Endothelial cell of umbilical vein (primary cell): ENCODE data around the gene RAB11B. TPM values are rescaled to one million over a fixed set of nuclear protein-coding genes. Genes with fewer than 3 reads are reported as not detected.

Source experiments
- BruUV-seq: library from RNA; stranded (reverse); fragments of 400-500 nt; replicated peaks from 2 replicates; lab custom pipeline; 2021; lab: Mats Ljungman, UMichigan
- CTCF ChIA-PET: fragments of 300-600, 350-600 bp; sonication (Branson Sonifier 250); formaldehyde crosslinking; loops from one replicate; lab custom pipeline; 2021; ENCODE audit warnings: antibody characterized with exemption, inconsistent platforms; lab: Charles Lee
- POLR2A ChIA-PET: fragments of 300-600, 350-600 bp; sonication (Branson Sonifier 250); formaldehyde crosslinking; loops from one replicate; lab custom pipeline; 2021; ENCODE audit warnings: antibody characterized with exemption, inconsistent platforms; lab: Charles Lee
- DNase-seq: peaks from one replicate; pipeline ENCODE4 v3.0.0-alpha.2; 2011; ENCODE audit warnings: low read depth, low spot score
- FAIRE-seq: peaks from 2 replicates; lab custom pipeline; 2011; peaks lifted over from hg19 to GRCh38; lab: Jason Lieb, UNC
- H2AFZ ChIP-seq: 2 replicates; pipeline ENCODE4 v1.6.0; 2012; ENCODE audit warnings: low read depth, low read length, control low read depth, inconsistent platforms
- H3K27ac ChIP-seq: 2 replicates; pipeline ENCODE4 v1.5.1; 2011; ENCODE audit warnings: low read depth, mild to moderate bottlenecking, control low read depth, low read length, moderate library complexity; ENCODE audit not compliant: insufficient read depth
- H3K27me3 ChIP-seq, 2 experiments: 2 replicates each; pipeline versions ENCODE4 v1.6.0 to v1.6.1; 2011; ENCODE audit warnings: low read length in 2 of 2, mixed read lengths in 1 of 2; ENCODE audit not compliant: control insufficient read depth in 2 of 2, insufficient read depth in 2 of 2
- H3K36me3 ChIP-seq, 2 experiments: 2 replicates in 1 of 2; 3 replicates in 1 of 2; pipeline ENCODE4 v1.5.1; 2011; ENCODE audit warnings: low read length in 2 of 2, mild to moderate bottlenecking in 1 of 2, moderate library complexity in 1 of 2; ENCODE audit not compliant: control insufficient read depth in 2 of 2, insufficient read depth in 2 of 2; ENCODE audit errors: extremely low read depth in 1 of 2
- H3K4me1 ChIP-seq: 3 replicates; pipeline ENCODE4 v1.5.1; 2011; ENCODE audit warnings: mild to moderate bottlenecking, low read length; ENCODE audit not compliant: control insufficient read depth, insufficient read depth; ENCODE audit errors: extremely low read depth
- H3K4me2 ChIP-seq: 2 replicates; pipeline ENCODE4 v1.6.1; 2011; ENCODE audit warnings: low read length, control low read depth, mixed read lengths; ENCODE audit not compliant: insufficient read depth
- H3K4me3 ChIP-seq, 3 experiments: fragments of 200-600 bp in 1 of 3; sonication (generic), shearing (Covaris generic) in 1 of 3; replicated peaks in 1 of 3; 2 replicates each; pipeline ENCODE4 v1.5.1; 2011 to 2016; ENCODE audit warnings: control low read depth in 3 of 3, low read length in 3 of 3, mild to moderate bottlenecking in 2 of 3, inconsistent platforms in 1 of 3, low read depth in 1 of 3, moderate library complexity in 1 of 3; ENCODE audit not compliant: insufficient read depth in 1 of 3
- H3K79me2 ChIP-seq: 2 replicates; pipeline ENCODE4 v1.6.0; 2012; ENCODE audit warnings: low read length, inconsistent platforms; ENCODE audit not compliant: control insufficient read depth, insufficient read depth
- H3K9ac ChIP-seq: replicated peaks from 2 replicates; pipeline ENCODE3; 2011; ENCODE audit warnings: low read length, control low read depth; ENCODE audit not compliant: insufficient read depth; ENCODE audit errors: extremely low read depth
- H3K9me1 ChIP-seq: replicated peaks from 3 replicates; pipeline ENCODE4 v1.6.0; 2011; ENCODE audit warnings: mild to moderate bottlenecking, low read length; ENCODE audit not compliant: control insufficient read depth, insufficient read depth; ENCODE audit errors: extremely low read depth
- H3K9me3 ChIP-seq: replicated peaks from 2 replicates; pipeline ENCODE4 v1.5.1; 2012; ENCODE audit warnings: low read length, inconsistent platforms; ENCODE audit not compliant: control insufficient read depth, insufficient read depth
- H4K20me1 ChIP-seq: replicated peaks from 2 replicates; pipeline ENCODE3; 2011; ENCODE audit warnings: mild to moderate bottlenecking, low read length; ENCODE audit not compliant: control insufficient read depth, insufficient read depth; ENCODE audit errors: extremely low read depth
- EZH2 ChIP-seq: IDR thresholded peaks from 2 replicates; pipeline ENCODE4 v1.6.1; 2012; ENCODE audit warnings: borderline replicate concordance, low read depth, mild to moderate bottlenecking, moderate library complexity, low read length, inconsistent platforms; ENCODE audit not compliant: severe bottlenecking
- FOS ChIP-seq: IDR thresholded peaks from 2 replicates; pipeline ENCODE4 v1.6.1; 2011; ENCODE audit warnings: mild to moderate bottlenecking, low read length, moderate library complexity, borderline replicate concordance; ENCODE audit not compliant: insufficient read depth
- GATA2 ChIP-seq: IDR thresholded peaks from 2 replicates; pipeline ENCODE4 v1.7.0; 2011; ENCODE audit warnings: low read depth, mild to moderate bottlenecking, moderate library complexity, mixed read lengths, low read length; ENCODE audit not compliant: insufficient read length, insufficient read depth
- JUN ChIP-seq: IDR thresholded peaks from 2 replicates; pipeline ENCODE4 v1.6.1; 2011; ENCODE audit warnings: borderline replicate concordance, low read depth; ENCODE audit not compliant: insufficient read length, insufficient read depth
- MYC ChIP-seq: IDR thresholded peaks from one replicate; pipeline ENCODE4 v1.6.1; 2011; ENCODE audit warnings: mild to moderate bottlenecking, low read depth, low read length
- POLR2A ChIP-seq: IDR thresholded peaks from 2 replicates; pipeline ENCODE4 v1.6.1; 2012; ENCODE audit warnings: low read depth, mild to moderate bottlenecking, control low read depth, low read length
- POLR2AphosphoS5 ChIP-seq: IDR thresholded peaks from 2 replicates; pipeline ENCODE4 v1.6.1; 2012; ENCODE audit warnings: low read depth, mild to moderate bottlenecking, control low read depth, low read length, moderate library complexity; ENCODE audit not compliant: insufficient read depth
- dilution Hi-C: fragments of 300-500 bp; cut with MboI; formaldehyde crosslinking; loops from one replicate; pipeline ENCODE4 v1.15.0; 2019; ENCODE audit warnings: low sequenced_read_pairs; ENCODE audit not compliant: extremely low pct_ligation_motif_present
- intact Hi-C: fragments of 100-400 bp; cut with micrococcal nuclease; formaldehyde crosslinking; loops from one replicate; pipeline ENCODE4 v1.10.0; 2022
- polyA plus RNA-seq, 4 experiments: library from polyadenylated mRNA; depleted of rRNA in 3 of 4; stranded (reverse) in 3 of 4; unstranded in 1 of 4; fragments of >200 nt; gene quantifications; 2 replicates each; pipeline versions ENCODE4 v1.2.1 to v1.2.3, GENCODE V29; 2011 to 2012; ENCODE audit warnings: missing spikeins in 1 of 4
- total RNA-seq: library from RNA; stranded (reverse); gene quantifications from 2 replicates; pipeline ENCODE4 v1.2.3, GENCODE V29; 2021
- TF ChIP-seq, protein P1 (sequence below): IDR thresholded peaks from 2 replicates; pipeline ENCODE4 v1.6.1; 2011; ENCODE audit not compliant: insufficient read depth, insufficient read length
- TF ChIP-seq, protein P2 (sequence below), 2 donors: IDR thresholded peaks; 1 replicate in 1 of 2; 2 replicates in 1 of 2; pipeline ENCODE4 v1.5.1; 2011; ENCODE audit warnings: low read length in 2 of 2, mild to moderate bottlenecking in 2 of 2, moderate library complexity in 2 of 2, control low read depth in 1 of 2, inconsistent platforms in 1 of 2, low read depth in 1 of 2; ENCODE audit not compliant: insufficient read depth in 1 of 2; ENCODE audit errors: extremely low read depth in 1 of 2

RAB11B gene
- total and polyA plus RNA-seq, 2 donors (not counting 3 experiments of a cell fraction or from before 2014, with no cell fraction given) = 74.1 to 99.8 TPM

DNA sequence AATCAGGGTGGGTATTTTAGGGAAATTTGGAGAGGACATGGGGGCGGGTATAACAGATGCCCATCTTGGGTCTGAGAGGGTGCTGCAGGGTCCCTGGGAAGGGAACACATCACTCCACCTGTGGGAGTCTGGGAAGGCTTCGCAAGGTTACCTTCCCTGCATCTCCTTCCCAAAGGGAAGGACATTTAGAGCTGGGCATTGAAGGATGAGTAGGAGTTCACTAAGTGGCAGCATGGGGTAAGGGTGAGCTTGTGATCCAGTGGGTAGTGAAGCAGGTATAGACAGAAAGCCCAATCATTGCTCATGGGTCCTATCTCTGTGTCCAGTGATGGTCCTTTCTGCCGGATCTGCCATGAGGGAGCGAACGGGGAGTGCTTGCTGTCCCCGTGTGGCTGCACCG lies 36.1 kb downstream of the RAB11B start:
- Histone ChIP-seq H3K9me3 (no peaks in the 10 kb centered on the region), H3K4me2 (no peak overlapping the region), H3K9me1 (no peaks in the 10 kb centered on the region), H3K4me3 (no peak overlapping the region), H4K20me1 (no peaks in the 10 kb centered on the region), H3K79me2 (no peaks in the 10 kb centered on the region), H3K4me1 (peaks cover 13% of the 10 kb centered on the region), H3K9ac (no peak overlapping the region), H3K27me3 (no peaks in the 10 kb centered on the region), H2AFZ (no peak overlapping the region), H3K36me3 (peaks cover 0 to 14% of the 10 kb centered on the region in 2 experiments), H3K27ac (no peak overlapping the region)
- ChIA-PET CTCF (no interaction called here), POLR2A (no interaction called here)
- no peak for FAIRE-seq
- BruUV-seq = no TSS peak
- no peak for TF ChIP-seq EZH2
- TF ChIP-seq GATA2 = no peak
- no peak for TF ChIP-seq FOS
- TF ChIP-seq POLR2A = no peak
- TF ChIP-seq, protein P1, sequence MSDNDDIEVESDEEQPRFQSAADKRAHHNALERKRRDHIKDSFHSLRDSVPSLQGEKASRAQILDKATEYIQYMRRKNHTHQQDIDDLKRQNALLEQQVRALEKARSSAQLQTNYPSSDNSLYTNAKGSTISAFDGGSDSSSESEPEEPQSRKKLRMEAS = no peak
- no peak for TF ChIP-seq POLR2AphosphoS5
- TF ChIP-seq, protein P2, sequence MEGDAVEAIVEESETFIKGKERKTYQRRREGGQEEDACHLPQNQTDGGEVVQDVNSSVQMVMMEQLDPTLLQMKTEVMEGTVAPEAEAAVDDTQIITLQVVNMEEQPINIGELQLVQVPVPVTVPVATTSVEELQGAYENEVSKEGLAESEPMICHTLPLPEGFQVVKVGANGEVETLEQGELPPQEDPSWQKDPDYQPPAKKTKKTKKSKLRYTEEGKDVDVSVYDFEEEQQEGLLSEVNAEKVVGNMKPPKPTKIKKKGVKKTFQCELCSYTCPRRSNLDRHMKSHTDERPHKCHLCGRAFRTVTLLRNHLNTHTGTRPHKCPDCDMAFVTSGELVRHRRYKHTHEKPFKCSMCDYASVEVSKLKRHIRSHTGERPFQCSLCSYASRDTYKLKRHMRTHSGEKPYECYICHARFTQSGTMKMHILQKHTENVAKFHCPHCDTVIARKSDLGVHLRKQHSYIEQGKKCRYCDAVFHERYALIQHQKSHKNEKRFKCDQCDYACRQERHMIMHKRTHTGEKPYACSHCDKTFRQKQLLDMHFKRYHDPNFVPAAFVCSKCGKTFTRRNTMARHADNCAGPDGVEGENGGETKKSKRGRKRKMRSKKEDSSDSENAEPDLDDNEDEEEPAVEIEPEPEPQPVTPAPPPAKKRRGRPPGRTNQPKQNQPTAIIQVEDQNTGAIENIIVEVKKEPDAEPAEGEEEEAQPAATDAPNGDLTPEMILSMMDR (IDR thresholded peaks at IDR 0.05; ENCODE audit: extremely low read depth in 1 of 2, insufficient read depth in 1 of 2, low read depth in 1 of 2, low read length in 2 of 2) = no peak
- no peak for TF ChIP-seq JUN
- TF ChIP-seq MYC = no peak
- dilution Hi-C loops (no loop called here), intact Hi-C loops (no loop called here)
- DNase-seq = no peak
